Neural cell (in vitro differentiated cells): ENCODE measurements around the gene LINGO4. TPM values are rescaled to one million over a fixed set of nuclear protein-coding genes. Genes with fewer than 3 reads are reported as not detected.

Experiments
- H2AFZ ChIP-seq: fragments of 200-600, 300-800 bp; sonication (generic), shearing (Covaris generic); 2 replicates; pipeline ENCODE4 v1.6.0; 2014; ENCODE audit warnings: low read depth, mild to moderate bottlenecking, antibody characterized with exemption, low read length, moderate library complexity
- H3F3A ChIP-seq: fragments of 200-600 bp; shearing (Covaris generic); 2 replicates; pipeline ENCODE4 v1.6.1; 2016; ENCODE audit warnings: mild to moderate bottlenecking, moderate library complexity, mixed read lengths, antibody characterized with exemption, low read length; ENCODE audit not compliant: insufficient read depth, poor library complexity, severe bottlenecking
- H3K27ac ChIP-seq: fragments of 200-600, 300-800 bp; sonication (generic), shearing (Covaris generic); 2 replicates; pipeline ENCODE4 v1.5.1; 2014; ENCODE audit warnings: mild to moderate bottlenecking, low read length, moderate library complexity
- H3K27me3 ChIP-seq: fragments of 300-800, 200-600 bp; sonication (generic), shearing (Covaris generic); 2 replicates; pipeline ENCODE4 v1.6.0; 2014; ENCODE audit warnings: mild to moderate bottlenecking, low read depth, low read length, moderate library complexity; ENCODE audit not compliant: insufficient read depth
- H3K36me3 ChIP-seq: fragments of 300-800, 200-600 bp; sonication (generic), shearing (Covaris generic); 2 replicates; pipeline ENCODE4 v1.5.1; 2014; ENCODE audit warnings: mild to moderate bottlenecking, antibody characterized with exemption, low read length, moderate library complexity; ENCODE audit not compliant: insufficient read depth
- H3K4me2 ChIP-seq: fragments of 300-800, 200-600 bp; sonication (generic), shearing (Covaris generic); 2 replicates; pipeline ENCODE4 v1.6.0; 2014; ENCODE audit warnings: mild to moderate bottlenecking, low read length
- H3K4me3 ChIP-seq: fragments of 300-800, 200-600 bp; sonication (generic), shearing (Covaris generic); 2 replicates; pipeline ENCODE4 v1.5.1; 2014; ENCODE audit warnings: mild to moderate bottlenecking, low read length, moderate library complexity
- H3K79me2 ChIP-seq: fragments of 200-600 bp; shearing (Covaris generic); replicated peaks from 2 replicates; pipeline ENCODE4 v1.6.0; 2014; ENCODE audit warnings: mild to moderate bottlenecking, low read length, moderate library complexity; ENCODE audit not compliant: insufficient read depth
- H3K9ac ChIP-seq: fragments of 300-800, 200-600 bp; sonication (generic), shearing (Covaris generic); 2 replicates; pipeline ENCODE4 v1.6.1; 2016; ENCODE audit warnings: mild to moderate bottlenecking, low read length, mixed read lengths
- H3K9me2 ChIP-seq: fragments of 200-600 bp; shearing (Covaris generic); 2 replicates; pipeline ENCODE4 v1.6.1; 2016; ENCODE audit warnings: mild to moderate bottlenecking, low read length, mixed read lengths; ENCODE audit not compliant: insufficient read depth
- H3K9me3 ChIP-seq: fragments of 200-600, 300-800 bp; sonication (generic), shearing (Covaris generic); 2 replicates; pipeline ENCODE4 v1.6.1; 2016; ENCODE audit warnings: mild to moderate bottlenecking, mixed run types, low read length, moderate library complexity, mixed read lengths
- H4K20me1 ChIP-seq: fragments of 200-600 bp; shearing (Covaris generic); 2 replicates; pipeline ENCODE4 v1.6.1; 2016; ENCODE audit warnings: mild to moderate bottlenecking, mixed run types; ENCODE audit not compliant: insufficient read depth
- EP300 ChIP-seq: fragments of 450-650 bp; conservative IDR thresholded peaks from 2 replicates; pipeline ENCODE4 v1.6.1; 2014; ENCODE audit warnings: antibody characterized with exemption, mild to moderate bottlenecking, moderate library complexity; ENCODE audit not compliant: poor library complexity, severe bottlenecking
- EZH2 ChIP-seq: fragments of 200-600, 300-800 bp; shearing (Covaris generic), sonication (generic); IDR thresholded peaks from 2 replicates; pipeline ENCODE4 v1.6.1; 2014; ENCODE audit warnings: antibody characterized with exemption, low read length, borderline replicate concordance, mild to moderate bottlenecking; ENCODE audit not compliant: insufficient read depth, poor library complexity, severe bottlenecking
- MXI1 ChIP-seq: fragments of 450-650 bp; conservative IDR thresholded peaks from 2 replicates; pipeline ENCODE4 v1.6.1; 2014; ENCODE audit warnings: antibody characterized with exemption, mild to moderate bottlenecking; ENCODE audit not compliant: poor library complexity, severe bottlenecking
- POLR2AphosphoS5 ChIP-seq: IDR thresholded peaks from 2 replicates; pipeline ENCODE4 v1.6.1; 2012
- RAD21 ChIP-seq: fragments of 450-650 bp; conservative IDR thresholded peaks from 2 replicates; pipeline ENCODE4 v1.6.1; 2014; ENCODE audit warnings: antibody characterized with exemption, mild to moderate bottlenecking, moderate library complexity
- SMC3 ChIP-seq: fragments of 450-650 bp; conservative IDR thresholded peaks from 2 replicates; pipeline ENCODE4 v1.6.1; 2014; ENCODE audit warnings: antibody characterized with exemption, mild to moderate bottlenecking, moderate library complexity; ENCODE audit not compliant: poor library complexity
- TAF1 ChIP-seq: IDR thresholded peaks from 2 replicates; pipeline ENCODE4 v1.6.1; 2012; ENCODE audit warnings: low read depth
- polyA plus RNA-seq: library from polyadenylated mRNA; depleted of rRNA; stranded (reverse); fragments of >200 nt; gene quantifications from 2 replicates; pipeline ENCODE4 v1.2.3, GENCODE V29; 2014
- TF ChIP-seq, protein P1 (sequence below): fragments of 450-650 bp; IDR thresholded peaks from 2 replicates; pipeline ENCODE4 v1.5.1; 2014; ENCODE audit warnings: antibody characterized with exemption, mild to moderate bottlenecking, moderate library complexity; ENCODE audit not compliant: poor library complexity, severe bottlenecking
- TF ChIP-seq, protein P2 (sequence below): IDR thresholded peaks from 2 replicates; pipeline ENCODE4 v1.6.1; 2012; ENCODE audit warnings: borderline replicate concordance

The LINGO4 gene
- polyA plus RNA-seq, 1 donor from 2014 or later: not detected

DNA sequence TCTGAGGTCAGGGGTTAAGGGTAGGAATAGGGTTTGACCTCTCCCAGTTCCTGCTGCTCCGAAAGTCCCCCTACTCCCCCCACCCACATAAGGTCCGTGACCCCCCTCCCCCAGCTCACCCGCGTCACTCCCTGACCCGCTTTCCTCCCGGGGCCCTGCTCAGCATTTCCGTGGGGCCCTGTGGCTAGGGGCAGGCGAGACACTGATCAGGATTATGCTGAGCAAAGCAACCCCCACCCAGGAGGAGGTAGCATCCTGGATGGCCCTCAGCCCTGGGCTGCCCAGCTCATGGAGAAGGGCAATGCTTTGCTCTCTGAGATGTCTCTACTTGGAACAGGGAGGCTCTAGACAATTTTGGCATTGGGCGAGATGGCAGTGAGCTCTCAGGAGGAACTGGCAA lies 22.6 kb upstream of the LINGO4 start:
- TF ChIP-seq EZH2: no peak
- no peak for TF ChIP-seq MXI1
- TF ChIP-seq SMC3: no peak
- TF ChIP-seq POLR2AphosphoS5: no peak
- Histone ChIP-seq H3K9ac (no peak overlapping the region), H3K4me3 (no peak overlapping the region), H2AFZ (no peak overlapping the region), H3K4me2 (no peak overlapping the region), H3K79me2 (no peaks in the 10 kb centered on the region), H3K36me3 (no peaks in the 10 kb centered on the region), H3F3A (no peaks in the 10 kb centered on the region), H3K9me3 (no peaks in the 10 kb centered on the region), H3K27ac (no peak overlapping the region), H4K20me1 (no peaks in the 10 kb centered on the region), H3K27me3 (no peaks in the 10 kb centered on the region), H3K9me2 (no peaks in the 10 kb centered on the region)

DNA sequence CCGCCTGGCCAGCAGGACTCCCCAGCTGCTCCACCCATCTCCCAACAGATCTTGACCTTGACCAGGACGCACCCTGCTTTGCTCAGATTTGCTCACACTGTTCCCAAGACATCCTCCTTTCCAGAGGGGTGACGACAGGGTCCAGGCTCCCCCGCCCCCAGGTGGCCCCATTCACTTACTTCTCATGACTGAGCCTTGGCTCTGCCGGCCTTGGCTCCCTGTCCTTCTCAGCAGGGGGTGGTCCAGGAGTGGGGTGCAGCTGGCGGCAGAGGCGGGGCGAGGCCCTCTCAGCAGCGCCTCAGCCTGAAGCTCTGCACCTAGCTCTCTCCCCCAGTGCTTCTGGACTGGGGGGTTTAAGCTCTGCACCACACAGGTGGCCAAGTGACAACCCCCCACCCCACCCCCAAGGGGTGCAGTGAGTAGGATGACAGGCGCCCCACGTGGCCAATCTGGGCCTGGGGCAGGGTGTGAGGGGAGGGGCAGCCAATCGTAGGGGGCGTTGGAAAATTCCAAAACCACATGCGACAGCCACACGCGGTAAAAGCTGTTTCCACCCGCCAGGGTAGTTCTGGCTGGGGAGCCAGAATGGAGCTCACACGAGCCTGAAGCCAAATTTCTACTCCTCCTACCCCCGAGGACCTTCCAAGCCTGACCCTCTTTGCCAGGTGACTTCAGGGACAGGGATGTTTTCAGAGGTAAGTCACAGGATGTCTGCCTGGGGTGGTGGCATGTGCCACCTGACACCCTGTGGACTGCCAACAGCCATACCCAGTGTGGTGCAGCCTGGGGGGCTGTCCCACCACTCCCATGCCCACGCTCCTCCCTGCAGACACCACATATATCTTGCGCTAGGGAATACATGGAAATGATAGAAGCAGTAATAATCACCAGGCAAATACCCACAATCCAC lies 20.8 kb upstream of the LINGO4 start:
- Histone ChIP-seq H3F3A (no peaks in the 10 kb centered on the region), H3K9me3 (no peaks in the 10 kb centered on the region), H3K9me2 (no peaks in the 10 kb centered on the region), H3K79me2 (no peaks in the 10 kb centered on the region), H3K9ac (no peak overlapping the region), H3K4me2 (no peak overlapping the region), H3K36me3 (no peaks in the 10 kb centered on the region), H3K4me3 (no peak overlapping the region), H3K27ac (no peak overlapping the region), H2AFZ (no peak overlapping the region), H4K20me1 (no peaks in the 10 kb centered on the region), H3K27me3 (no peaks in the 10 kb centered on the region)
- TF ChIP-seq EP300 (no peak), TAF1 (no peak), MXI1 (no peak), POLR2AphosphoS5 (no peak), SMC3 (no peak), EZH2 (no peak), RAD21 (no peak)
- TF ChIP-seq, protein P1, sequence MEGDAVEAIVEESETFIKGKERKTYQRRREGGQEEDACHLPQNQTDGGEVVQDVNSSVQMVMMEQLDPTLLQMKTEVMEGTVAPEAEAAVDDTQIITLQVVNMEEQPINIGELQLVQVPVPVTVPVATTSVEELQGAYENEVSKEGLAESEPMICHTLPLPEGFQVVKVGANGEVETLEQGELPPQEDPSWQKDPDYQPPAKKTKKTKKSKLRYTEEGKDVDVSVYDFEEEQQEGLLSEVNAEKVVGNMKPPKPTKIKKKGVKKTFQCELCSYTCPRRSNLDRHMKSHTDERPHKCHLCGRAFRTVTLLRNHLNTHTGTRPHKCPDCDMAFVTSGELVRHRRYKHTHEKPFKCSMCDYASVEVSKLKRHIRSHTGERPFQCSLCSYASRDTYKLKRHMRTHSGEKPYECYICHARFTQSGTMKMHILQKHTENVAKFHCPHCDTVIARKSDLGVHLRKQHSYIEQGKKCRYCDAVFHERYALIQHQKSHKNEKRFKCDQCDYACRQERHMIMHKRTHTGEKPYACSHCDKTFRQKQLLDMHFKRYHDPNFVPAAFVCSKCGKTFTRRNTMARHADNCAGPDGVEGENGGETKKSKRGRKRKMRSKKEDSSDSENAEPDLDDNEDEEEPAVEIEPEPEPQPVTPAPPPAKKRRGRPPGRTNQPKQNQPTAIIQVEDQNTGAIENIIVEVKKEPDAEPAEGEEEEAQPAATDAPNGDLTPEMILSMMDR: no peak
- TF ChIP-seq, protein P2, sequence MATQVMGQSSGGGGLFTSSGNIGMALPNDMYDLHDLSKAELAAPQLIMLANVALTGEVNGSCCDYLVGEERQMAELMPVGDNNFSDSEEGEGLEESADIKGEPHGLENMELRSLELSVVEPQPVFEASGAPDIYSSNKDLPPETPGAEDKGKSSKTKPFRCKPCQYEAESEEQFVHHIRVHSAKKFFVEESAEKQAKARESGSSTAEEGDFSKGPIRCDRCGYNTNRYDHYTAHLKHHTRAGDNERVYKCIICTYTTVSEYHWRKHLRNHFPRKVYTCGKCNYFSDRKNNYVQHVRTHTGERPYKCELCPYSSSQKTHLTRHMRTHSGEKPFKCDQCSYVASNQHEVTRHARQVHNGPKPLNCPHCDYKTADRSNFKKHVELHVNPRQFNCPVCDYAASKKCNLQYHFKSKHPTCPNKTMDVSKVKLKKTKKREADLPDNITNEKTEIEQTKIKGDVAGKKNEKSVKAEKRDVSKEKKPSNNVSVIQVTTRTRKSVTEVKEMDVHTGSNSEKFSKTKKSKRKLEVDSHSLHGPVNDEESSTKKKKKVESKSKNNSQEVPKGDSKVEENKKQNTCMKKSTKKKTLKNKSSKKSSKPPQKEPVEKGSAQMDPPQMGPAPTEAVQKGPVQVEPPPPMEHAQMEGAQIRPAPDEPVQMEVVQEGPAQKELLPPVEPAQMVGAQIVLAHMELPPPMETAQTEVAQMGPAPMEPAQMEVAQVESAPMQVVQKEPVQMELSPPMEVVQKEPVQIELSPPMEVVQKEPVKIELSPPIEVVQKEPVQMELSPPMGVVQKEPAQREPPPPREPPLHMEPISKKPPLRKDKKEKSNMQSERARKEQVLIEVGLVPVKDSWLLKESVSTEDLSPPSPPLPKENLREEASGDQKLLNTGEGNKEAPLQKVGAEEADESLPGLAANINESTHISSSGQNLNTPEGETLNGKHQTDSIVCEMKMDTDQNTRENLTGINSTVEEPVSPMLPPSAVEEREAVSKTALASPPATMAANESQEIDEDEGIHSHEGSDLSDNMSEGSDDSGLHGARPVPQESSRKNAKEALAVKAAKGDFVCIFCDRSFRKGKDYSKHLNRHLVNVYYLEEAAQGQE: no peak
